Skeletal muscle satellite cell (primary cell): ENCODE results near the gene COL26A1.
"Not testable (repeated sequence)": the region's sequence is repeated elsewhere in the genome, so short reads cannot be mapped to it uniquely, and the experiment has no call there.

Experiments
- H3K27me3 ChIP-seq: 2 replicates; pipeline ENCODE4 v1.7.0; 2013; ENCODE audit warnings: low read length; ENCODE audit not compliant: control insufficient read depth, insufficient read depth
- H3K36me3 ChIP-seq: 2 replicates; pipeline ENCODE4 v1.7.0; 2013; ENCODE audit warnings: mild to moderate bottlenecking, control low read depth, low read length; ENCODE audit not compliant: insufficient read depth
- H3K4me1 ChIP-seq: 2 replicates; pipeline ENCODE4 v1.7.0; 2013; ENCODE audit warnings: low read length; ENCODE audit not compliant: control insufficient read depth, insufficient read depth
- H3K4me2 ChIP-seq: 2 replicates; pipeline ENCODE4 v1.7.0; 2013; ENCODE audit warnings: mild to moderate bottlenecking, low read length
- H3K4me3 ChIP-seq: 2 replicates; pipeline ENCODE4 v1.7.0; 2013; ENCODE audit warnings: low read length
- H3K9ac ChIP-seq: 2 replicates; pipeline ENCODE4 v1.7.0; 2013; ENCODE audit warnings: mild to moderate bottlenecking, low read depth, low read length, moderate library complexity
- H3K9me3 ChIP-seq: replicated peaks from 2 replicates; pipeline ENCODE4 v1.7.0; 2013; ENCODE audit warnings: mild to moderate bottlenecking, control low read depth, low read length

The COL26A1 gene

DNA sequence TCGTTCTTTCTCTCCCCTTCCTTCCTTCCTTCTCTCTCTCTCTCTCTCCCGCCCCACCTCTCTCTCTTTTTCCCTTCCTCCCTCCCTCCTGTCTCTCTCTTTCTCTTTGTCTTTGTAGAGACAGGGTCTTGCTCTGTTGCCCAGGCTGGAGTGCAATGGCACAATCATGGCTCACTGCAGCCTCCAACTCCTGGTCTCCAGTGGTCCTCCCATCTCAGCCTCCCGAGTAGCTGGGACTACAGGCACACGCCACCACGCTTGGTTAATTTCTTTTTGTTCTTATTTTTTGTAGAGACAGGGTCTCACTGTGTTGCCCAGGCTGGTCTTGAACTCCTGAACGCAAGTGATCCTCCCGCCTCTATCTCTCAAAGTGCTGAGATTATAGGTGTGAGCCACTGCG, 71.5 kb downstream of the COL26A1 start:
- H3K4me2 ChIP-seq: not testable (repeated sequence)

DNA sequence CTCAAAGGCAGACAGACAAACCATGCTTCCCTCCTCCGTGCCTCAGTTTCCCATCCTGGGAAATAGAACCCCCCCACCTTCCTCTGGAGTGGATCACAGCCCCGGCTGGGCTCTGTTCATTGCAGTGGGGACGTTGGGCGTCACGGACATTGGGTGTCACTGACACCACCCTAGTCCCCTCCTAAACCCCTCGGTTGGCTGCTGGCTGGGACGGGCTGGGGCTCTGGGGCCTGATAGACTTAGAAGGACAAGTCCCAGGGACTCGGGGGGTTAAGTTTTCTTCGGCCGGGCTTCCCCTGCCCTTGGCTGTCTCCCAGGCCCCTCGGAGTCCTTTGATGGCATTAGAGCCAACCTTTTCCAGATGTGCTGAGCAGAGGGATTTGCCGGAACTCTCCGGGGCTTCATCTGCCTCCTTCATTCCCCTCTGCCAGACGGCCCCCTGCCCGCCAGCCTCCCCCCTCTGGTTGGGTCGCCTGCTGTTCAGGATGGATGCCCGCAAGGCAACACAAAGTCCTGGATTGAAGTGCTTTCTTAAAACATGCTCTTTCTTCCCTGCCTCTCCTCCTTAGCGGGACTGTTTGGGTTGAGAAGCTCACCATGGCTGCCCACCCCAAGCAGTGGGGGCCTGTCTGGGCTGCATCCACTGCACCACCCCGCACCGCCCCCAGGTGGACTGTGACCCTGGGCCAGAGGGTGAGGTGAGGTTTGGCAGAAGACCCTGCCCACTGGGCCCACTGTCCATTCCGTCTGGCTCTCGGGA, 73.0 kb downstream of the COL26A1 start:
- H3K27me3 ChIP-seq: peaks cover 52% of the 10 kb centered on the region
- no peaks in the 10 kb centered on the region for H3K36me3 ChIP-seq
- H3K4me2 ChIP-seq: no peak overlapping the region
- no peak overlapping the region for H3K9ac ChIP-seq
- no peaks in the 10 kb centered on the region for H3K9me3 ChIP-seq
- no peaks in the 10 kb centered on the region for H3K4me1 ChIP-seq
- H3K4me3 ChIP-seq: no peak overlapping the region

More for the DNA sequence above, 71.5 kb downstream of the COL26A1 start:
- H3K9ac ChIP-seq, H3K9me3 ChIP-seq, H3K36me3 ChIP-seq, H3K4me1 ChIP-seq, H3K4me3 ChIP-seq: not testable (repeated sequence)
- H3K27me3 ChIP-seq: peaks cover 53% of the 10 kb centered on the region

DNA sequence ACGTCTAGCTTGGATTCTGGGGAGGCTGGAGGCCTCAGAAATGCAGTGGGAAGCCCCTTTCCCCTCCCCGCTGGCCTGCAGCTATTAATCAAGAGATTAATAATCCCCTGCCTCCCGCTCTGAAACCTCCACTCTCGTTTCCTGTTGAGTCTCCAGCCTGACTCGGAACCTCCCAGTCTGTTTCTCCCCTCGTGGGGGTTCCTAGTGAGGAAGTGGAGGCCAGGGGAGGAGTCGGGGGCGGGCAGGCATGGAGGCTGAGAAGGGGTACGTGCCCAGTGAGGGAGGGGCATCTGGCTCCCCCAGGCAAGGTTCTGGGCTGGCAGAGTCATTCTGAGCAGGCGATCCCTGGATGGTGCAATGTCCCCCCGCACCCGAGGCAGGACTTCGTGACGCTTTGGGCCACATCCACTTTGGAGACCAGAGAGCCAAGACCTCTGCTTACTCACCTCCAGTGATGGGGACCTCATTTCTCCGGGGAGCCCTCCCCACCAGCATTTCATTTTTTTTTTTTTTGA, 73.6 kb downstream of the COL26A1 start:
- Histone ChIP-seq H3K9me3 (no peaks in the 10 kb centered on the region), H3K4me2 (no peak overlapping the region), H3K36me3 (no peaks in the 10 kb centered on the region), H3K4me1 (no peaks in the 10 kb centered on the region), H3K4me3 (no peak overlapping the region), H3K9ac (no peak overlapping the region), H3K27me3 (peaks cover 50% of the 10 kb centered on the region)

DNA sequence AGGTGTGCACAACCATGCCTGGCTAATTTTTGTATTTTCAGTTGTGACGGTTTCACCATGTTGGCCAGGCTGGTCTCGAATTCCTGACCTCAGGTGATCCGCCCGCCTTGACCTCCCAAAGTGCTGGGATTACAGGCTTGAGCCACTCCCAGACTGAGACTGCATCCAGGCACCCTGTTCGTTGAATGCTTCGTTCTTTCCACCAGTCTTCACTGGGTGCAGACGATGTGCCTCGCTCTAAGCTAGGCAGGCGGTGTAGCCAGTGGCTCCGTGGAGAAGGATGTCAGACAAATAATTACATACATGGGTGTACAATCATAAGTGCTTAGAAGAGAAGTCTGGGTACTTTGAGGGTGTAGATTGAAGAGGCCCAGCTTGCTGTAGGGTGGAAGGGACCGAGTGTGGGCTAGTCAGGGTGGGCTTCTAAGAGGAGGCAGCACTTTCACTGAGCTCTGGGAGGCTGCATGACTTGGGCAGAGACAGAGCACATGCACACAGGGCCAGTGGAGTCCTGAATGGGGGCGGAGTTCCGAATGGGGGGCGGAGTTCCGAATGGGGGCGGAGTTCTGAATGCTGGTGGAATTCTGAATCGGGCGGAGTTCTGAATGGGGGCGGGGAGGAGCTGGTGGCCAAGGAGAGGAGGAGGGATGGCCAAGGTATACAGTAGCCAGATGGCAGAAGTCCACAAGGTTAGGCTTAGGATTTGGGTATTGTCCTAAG, 74.3 kb downstream of the COL26A1 start:
- peaks cover 52% of the 10 kb centered on the region for H3K27me3 ChIP-seq
- H3K4me3 ChIP-seq: no peak overlapping the region
- H3K4me1 ChIP-seq: no peaks in the 10 kb centered on the region
- H3K36me3 ChIP-seq: no peaks in the 10 kb centered on the region
- no peak overlapping the region for H3K4me2 ChIP-seq
- H3K9me3 ChIP-seq: no peaks in the 10 kb centered on the region
- H3K9ac ChIP-seq: no peak overlapping the region

- no peak overlapping the region for H3K4me3 ChIP-seq
Measured at GRCh38 chr7:101441890-101442289, 79.2 kb downstream of the COL26A1 start.

GRCh38 chr7:101442426-101443070, 79.9 kb downstream of the COL26A1 start:
- Histone ChIP-seq H3K27me3 (peaks cover 34% of the 10 kb centered on the region), H3K36me3 (no peaks in the 10 kb centered on the region), H3K4me1 (no peaks in the 10 kb centered on the region), H3K4me2 (no peak overlapping the region), H3K9me3 (no peaks in the 10 kb centered on the region), H3K9ac (no peak overlapping the region), H3K4me3 (no peak overlapping the region)

More at GRCh38 chr7:101441890-101442289, 79.2 kb downstream of the COL26A1 start:
- H3K4me1 ChIP-seq: no peaks in the 10 kb centered on the region
- no peak overlapping the region for H3K9ac ChIP-seq
- peaks cover 37% of the 10 kb centered on the region for H3K27me3 ChIP-seq
- H3K36me3 ChIP-seq: no peaks in the 10 kb centered on the region
- no peak overlapping the region for H3K4me2 ChIP-seq
- H3K9me3 ChIP-seq: no peaks in the 10 kb centered on the region

DNA sequence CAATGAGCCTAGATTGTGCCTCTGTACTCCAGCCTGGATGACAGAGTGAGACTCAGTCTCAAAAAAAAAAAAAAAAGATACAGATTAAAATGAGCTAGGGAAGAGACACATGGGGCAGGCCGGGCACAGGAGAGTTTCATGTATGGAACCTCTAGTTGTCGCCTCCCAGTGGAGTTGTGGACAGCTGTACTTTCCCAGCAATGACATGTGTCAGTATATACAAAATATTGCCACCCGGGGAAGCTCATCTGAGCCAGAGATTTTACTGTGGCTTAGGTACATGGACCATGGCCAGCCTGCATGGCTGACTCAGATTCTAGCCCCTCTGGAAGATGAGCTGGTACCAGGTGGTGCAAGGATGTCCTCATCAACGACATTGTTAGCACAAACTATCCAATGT, 87.4 kb downstream of the COL26A1 start:
- Histone ChIP-seq H3K9me3 (no peaks in the 10 kb centered on the region), H3K4me1 (no peaks in the 10 kb centered on the region), H3K27me3 (peaks cover 46% of the 10 kb centered on the region), H3K36me3 (no peaks in the 10 kb centered on the region), H3K9ac (no peak overlapping the region), H3K4me2 (no peak overlapping the region), H3K4me3 (no peak overlapping the region)

DNA sequence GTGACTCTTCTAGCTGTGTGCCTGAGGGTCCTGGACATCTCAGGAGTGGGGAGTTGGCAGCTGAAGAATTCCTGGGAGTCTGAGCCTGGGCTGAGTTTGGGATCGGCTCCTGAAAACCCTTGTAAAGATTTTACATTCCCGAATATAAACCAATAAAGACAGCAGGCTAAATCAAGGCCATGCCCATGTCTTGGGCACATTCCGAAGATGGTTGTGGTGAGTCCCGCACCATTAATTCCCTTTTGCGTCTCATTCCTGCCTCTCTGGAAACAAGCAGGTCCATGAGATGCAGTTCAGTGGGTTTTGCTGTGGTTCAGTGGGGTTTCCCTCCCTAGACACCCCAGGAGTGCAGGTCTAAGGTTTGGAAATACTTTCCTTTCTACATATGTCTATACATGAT, 90.9 kb downstream of the COL26A1 start:
- Histone ChIP-seq H3K27me3 (peaks cover 27% of the 10 kb centered on the region), H3K9me3 (no peaks in the 10 kb centered on the region), H3K4me1 (no peaks in the 10 kb centered on the region), H3K4me2 (no peak overlapping the region), H3K4me3 (no peak overlapping the region), H3K36me3 (no peaks in the 10 kb centered on the region), H3K9ac (no peak overlapping the region)

- H3K4me3 ChIP-seq: no peak overlapping the region
- H3K4me1 ChIP-seq: no peaks in the 10 kb centered on the region
Measured at GRCh38 chr7:101457001-101457750, 94.5 kb downstream of the COL26A1 start.

DNA sequence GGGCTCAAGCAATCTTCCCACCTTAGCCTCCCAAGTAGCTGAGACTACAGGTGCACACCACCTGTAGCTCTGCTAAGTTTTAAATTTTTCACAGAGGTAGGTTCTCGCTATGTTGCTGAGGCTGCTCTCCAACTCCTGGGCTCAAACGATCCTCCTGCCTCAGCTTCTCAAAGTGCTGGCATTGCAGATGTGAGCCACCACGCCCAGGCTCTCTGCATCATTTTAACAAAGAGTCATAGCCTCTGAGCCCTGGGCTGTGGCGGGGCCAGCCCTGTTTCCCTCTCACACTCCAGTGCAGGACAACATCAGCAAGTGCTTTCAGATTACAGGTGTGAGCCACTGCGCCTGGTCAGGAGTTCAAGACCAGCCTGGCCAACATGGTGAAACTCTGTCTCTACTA, 102.5 kb downstream of the COL26A1 start:
- H3K4me2 ChIP-seq: no peak overlapping the region
- no peaks in the 10 kb centered on the region for H3K9me3 ChIP-seq
- no peak overlapping the region for H3K4me3 ChIP-seq
- peaks cover 16% of the 10 kb centered on the region for H3K27me3 ChIP-seq
- H3K36me3 ChIP-seq: no peaks in the 10 kb centered on the region
- no peaks in the 10 kb centered on the region for H3K4me1 ChIP-seq
- no peak overlapping the region for H3K9ac ChIP-seq

More at GRCh38 chr7:101457001-101457750, 94.5 kb downstream of the COL26A1 start:
- H3K9ac ChIP-seq: no peak overlapping the region
- no peaks in the 10 kb centered on the region for H3K9me3 ChIP-seq
- H3K36me3 ChIP-seq: no peaks in the 10 kb centered on the region
- H3K4me2 ChIP-seq: no peak overlapping the region
- H3K27me3 ChIP-seq: peaks cover 18% of the 10 kb centered on the region
